NCI-H2196 (cell line): ENCODE data around the gene PSMF1.

ENCODE experiments used
- DNase-seq: peaks from one replicate; lab custom pipeline; 2025; ENCODE audit not compliant: unreplicated experiment; lab: John Stamatoyannopoulos, UW

PSMF1 gene

DNA sequence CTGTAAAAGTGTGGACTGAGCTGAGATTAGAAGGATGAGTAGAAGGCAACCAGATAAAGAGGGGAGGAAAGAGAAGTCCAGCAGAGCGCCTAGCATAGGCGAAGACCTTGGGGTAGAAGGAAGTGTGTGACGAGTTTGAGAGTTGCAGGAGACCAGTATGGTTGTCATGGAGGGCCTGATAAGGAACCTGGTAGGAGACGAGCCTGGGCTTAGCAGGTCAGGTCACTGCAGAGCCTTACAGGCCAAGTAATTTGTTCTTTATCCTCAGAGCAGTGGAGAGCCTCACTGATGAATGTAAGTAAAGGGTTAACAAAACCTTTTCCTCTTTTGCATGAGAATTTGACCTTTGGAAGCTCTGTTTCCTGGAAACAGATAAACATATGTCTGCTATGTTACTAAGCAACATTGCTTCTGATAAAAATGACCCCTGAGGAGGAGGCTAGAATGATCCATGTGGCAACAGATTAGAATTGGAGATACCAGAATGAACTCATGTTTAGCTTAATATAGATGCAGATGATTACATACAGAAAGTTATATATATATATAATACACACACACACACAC, 69.3 kb downstream of the PSMF1 start:
- DNase-seq = no peak

DNA sequence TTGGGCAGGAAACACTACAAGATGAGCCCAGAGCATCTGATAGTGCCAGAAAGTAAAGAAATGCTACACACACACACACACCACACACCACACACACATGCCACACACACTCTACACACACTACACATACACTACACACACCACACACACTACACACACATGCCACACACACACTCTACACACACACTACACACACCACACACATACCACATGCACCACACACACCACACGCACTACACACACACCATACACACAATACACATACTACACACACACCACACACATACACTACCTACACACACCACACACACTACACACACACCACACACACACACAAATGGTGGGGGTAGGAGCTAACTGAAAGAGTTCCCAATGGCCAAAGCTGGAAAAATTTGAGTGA, 69.9 kb downstream of the PSMF1 start:
- no peak for DNase-seq

DNA sequence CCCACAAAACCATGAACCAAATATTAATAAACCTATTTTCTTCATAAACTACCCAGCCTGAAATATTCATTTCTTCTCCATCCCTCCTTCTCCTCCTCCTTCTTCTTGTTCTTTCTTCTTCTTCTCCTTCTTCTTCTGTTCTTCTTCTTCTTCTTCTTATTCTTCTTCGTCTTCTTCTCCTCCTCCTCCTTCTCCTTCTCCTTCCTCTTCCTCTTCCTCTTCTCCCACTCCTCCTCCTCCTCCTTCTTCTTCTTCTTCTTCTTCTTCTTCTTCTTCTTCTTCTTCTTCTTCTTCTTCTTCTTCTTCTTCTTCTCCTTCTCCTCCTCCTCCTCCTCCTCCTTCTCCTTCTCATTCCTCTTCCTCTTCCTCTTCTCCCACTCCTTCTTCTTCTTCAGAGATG, 71.4 kb downstream of the PSMF1 start:
- DNase-seq = no peak

DNA sequence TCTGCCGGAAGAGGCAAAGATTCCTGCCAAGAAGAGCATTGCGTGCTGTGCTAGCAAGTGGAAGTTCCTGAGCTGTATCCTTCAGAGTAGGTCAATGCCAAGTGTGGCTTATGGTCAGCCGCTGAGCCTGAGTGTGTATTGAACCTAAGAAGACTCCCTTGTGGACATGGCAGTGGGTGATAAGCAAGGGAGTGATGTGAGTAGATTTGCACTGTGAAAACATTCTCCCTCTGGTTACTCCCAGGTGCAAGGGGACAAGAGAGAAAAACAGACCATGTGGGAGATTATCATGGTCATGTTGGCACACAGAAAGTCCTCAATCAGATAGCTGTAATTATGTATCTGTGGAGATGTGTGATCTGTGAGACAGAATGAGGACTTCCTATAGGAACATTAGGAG, 72.4 kb downstream of the PSMF1 start:
- no peak for DNase-seq

DNA sequence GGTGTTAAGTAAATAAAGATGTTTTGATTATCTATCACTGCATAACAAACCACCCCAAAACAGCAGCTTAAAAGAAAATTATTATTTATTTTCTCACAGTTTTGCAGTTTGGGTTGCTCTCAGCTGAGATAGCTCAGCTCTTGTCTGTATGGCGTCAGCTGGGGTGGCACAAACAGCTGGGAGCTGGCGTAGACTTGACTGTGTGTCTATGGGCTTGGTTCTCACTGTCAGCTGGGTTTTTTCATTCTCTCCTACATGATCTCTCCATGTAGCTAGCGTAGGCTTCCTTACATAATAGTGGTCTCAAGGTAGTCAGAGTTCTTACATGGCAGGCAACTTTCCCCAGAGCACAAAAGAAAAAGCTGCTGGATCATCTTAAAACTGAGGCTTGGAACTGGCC, 72.9 kb downstream of the PSMF1 start:
- DNase-seq = no peak

DNA sequence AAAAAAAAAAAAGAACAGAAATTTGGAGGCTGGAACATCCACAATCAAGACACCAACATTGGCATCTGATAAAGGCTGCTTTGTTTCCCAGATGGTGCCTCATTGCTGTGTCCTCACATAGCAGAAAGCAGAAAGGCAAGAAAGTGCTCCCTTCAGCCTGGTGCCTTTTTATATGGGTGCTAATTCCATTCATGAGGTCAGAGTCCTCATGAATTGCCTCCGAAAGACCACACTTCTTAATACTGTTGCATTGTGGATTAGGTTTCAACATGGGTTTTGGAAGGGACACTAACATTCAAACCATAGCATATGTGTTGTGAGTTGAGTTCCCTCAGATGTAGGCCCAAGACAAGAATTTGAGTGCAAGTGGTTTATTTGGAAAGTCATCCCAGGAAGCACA, 76.8 kb downstream of the PSMF1 start:
- no peak for DNase-seq

DNA sequence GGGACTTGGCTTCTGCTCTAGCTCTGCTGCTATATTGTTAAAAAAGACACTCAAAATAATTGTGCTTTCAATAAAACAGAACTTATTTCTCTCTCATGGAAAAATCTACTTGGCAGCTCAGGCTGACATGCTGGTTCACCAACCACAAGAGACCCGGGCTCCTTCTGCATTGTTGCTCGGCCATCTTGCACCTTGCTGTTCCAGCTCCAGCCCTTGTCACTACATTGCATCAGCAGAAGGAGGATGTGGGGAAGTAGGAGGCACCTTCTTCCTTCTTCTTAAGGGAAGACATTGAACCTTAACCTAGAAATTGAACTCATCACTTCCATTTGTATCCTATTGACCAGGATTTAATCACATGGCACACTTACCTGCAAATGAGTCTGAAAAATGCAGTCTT, 78.2 kb downstream of the PSMF1 start:
- no peak for DNase-seq

DNA sequence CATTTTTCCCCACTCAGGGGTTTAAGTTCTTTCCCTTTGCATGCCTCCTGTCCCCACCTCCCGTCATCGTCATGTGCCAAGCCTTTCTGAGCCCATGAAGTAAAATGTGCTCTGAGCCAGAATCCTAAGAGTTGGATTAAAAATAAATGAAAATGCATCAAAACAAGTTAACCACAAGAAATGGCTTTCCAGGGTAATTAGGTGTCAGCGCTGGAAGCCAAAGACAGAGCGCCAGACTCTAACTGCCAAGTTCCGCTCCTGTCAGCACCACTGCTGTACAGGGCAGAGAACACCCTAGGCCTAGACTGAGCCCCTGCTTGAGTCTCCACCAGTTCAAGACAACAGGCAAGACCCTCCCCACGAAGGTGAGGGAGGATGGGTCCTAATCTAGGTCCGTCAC, 79.4 kb downstream of the PSMF1 start:
- DNase-seq = no peak

DNA sequence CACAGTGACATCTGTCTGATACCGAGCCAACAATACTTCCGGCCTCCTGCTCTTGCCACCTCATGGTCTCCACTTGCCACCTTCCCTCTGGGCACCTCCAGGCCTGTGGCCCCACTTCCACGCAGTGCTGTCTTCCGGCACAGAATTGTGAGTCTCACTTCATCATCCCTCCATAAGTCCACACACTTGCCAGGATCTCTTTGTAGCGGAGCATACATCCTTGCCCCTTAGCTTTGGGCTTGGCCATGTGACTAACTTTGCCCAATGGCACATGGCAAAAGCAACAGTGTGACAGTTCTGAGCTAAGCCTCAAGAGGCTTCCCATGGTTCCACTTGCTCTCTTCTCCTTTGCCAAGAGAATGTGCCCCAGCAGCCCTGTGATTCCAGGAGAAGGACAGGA, 80.3 kb downstream of the PSMF1 start:
- no peak for DNase-seq

DNA sequence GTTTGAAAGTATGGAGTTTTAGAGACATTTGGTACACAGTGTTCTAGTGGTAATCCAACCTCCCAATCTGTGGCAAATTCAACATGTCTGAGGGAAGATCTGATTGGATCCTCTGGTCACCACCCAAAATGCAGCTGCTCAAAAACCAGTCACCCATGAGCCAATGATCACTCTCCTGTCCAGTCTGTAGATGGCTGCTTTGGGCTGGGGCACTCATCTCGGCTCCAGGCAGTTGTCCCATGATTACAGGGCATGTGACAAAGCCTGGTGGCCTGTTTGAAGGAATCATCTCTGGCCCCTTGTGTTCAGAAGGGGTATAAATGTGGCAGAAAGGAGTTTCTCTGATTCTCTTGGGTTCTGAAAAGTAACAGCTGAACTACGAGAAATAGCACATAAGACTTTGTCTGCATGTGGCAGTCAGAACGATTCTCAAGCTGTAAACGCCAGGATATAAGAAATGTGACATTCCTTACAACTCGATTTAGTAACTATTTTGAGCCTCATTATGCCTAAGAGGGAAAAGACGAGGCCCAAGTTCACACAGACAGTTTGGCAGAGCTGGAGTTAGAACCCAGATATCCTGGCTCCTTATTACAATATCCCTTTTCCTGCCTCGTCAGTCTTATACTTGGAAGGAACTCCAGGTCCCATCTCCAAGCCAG, 80.9 kb downstream of the PSMF1 start:
- no peak for DNase-seq

DNA sequence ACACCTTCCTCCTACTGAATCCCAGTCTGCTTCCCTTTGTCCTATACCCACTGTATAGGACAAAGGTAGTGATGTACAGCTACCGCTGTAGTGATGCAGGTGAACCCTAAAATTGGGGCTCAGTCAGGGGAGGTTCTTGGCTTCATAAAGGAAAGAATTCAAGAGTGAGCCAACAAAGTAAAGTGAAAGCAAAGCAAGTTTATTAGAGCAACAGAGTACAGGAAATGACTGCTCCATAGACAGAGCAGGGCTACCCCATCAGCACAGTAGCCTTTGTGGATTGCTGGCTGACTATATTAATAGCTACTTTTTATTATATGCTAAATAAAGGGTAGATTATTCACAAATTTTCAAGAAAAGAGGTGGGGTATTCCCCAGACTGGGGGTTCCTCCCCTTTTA, 81.6 kb downstream of the PSMF1 start:
- no peak for DNase-seq

DNA sequence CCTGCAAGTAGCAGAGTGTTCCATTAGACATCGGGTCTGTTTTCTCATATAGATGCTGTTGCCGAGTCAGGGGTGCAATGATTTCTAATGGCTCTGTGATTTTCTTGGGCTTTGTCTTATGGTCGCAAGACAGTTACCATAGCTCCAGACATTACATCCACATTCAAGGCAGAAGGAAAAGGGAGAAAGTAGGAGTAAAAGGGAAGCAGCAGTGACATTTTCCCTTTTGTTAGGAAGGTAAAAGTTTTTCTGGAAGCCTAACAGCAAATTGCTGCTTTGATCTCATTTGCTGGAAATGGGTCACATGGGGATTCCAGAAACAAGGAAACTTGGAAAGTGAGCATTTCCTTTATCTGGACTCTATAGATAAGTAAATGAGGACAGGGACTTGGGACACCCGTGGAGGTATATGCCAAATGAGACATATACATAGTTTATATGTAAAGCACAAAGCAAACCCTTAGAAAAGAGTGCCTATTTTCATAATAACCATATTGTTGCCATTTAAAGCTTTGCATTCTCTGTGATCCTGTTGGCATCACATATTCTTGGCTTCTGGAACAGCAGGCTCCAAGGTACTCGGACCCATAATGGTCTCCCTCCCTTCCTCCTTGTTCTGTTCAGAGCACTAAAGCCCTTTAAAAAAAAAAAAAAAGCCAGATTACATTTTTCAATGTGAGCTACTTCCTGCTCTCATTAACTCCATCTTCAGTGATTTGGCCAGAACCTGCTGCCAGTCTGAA, 84.5 kb downstream of the PSMF1 start, which contains the start of gene C20orf202:
TSS of gene C20orf202 (plus strand) at position 693 of the 743 bp plus-strand sequence. CDS start 132 bp downstream, outside the sequence.
- DNase-seq = no peak

DNA sequence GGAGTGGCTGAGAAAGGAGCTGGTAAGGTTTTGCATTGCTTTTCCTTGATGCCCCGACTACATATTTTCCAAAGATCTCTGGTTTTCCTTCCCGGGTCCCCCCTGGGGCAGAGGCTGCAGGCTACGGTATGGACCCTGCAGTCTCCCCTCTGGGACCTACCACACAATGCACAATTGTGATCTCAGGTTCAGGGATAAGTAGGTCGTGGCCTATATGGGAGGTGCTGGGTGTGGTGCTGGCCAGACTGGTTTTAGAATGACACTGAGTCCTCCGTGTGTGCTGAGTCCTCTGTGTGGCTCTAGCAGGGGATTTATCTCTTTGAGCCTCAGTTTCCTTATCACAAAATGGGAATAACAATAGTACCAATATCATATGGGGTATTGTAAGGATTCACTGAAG, 85.2 kb downstream of the PSMF1 start:
- DNase-seq = no peak

DNA sequence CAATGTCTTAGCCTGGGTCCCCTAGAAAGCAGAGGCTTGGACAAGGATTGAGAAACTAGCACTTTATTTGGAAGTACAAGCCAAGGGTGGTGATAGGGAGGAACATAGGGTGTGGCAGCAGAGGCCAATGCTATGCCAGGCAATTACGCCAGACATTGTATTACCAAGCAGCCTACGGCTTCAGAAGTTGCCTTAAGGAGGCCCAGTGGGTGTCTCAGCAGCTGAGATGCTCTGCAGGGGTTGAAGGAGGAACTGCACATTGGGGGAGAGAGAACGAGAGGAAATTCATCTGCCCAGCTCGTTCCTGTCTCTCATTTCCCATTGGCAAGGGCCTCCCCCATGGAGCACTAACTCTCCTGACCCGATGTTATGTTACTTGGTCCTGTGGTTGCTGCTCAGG, 85.7 kb downstream of the PSMF1 start:
- DNase-seq = no peak

DNA sequence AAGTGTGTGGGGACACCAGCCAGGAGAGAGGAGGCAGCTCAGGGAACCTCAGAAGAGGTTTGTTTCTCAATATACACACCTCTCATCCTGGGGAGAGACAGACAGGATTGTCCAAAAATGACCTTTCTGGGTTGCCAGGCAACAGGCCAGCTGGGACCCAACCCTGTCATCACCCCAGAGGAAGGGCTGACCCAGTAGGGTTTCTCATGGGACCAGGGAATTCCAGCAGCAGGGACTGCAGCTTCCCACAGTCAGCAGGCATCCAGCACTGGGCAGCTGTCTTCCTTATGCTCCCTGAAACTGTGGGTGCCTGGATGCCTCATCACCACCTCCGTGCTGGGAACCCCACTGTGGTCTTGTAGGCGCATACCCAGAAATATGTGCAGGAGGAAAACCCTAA, 86.2 kb downstream of the PSMF1 start:
- no peak for DNase-seq

DNA sequence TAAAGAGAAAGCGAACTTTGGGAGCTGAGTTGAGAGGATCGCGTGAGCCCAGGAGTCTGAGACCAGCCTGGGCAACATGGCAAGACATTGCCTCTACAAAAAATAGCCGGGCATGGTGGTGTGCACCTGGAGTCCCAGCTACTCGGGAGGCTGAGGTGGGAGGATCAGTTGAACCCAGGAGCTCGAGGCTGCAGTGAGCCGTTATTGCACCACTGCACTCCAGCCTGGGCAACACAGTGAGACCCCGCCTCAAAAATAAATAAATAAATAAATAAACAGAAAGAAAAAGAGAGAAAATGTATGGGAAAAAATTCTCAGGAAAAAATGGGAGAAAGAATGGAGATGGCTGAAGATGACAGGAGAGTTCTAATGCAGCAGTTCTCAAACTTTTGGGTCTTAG, 87.4 kb downstream of the PSMF1 start:
- DNase-seq = no peak

DNA sequence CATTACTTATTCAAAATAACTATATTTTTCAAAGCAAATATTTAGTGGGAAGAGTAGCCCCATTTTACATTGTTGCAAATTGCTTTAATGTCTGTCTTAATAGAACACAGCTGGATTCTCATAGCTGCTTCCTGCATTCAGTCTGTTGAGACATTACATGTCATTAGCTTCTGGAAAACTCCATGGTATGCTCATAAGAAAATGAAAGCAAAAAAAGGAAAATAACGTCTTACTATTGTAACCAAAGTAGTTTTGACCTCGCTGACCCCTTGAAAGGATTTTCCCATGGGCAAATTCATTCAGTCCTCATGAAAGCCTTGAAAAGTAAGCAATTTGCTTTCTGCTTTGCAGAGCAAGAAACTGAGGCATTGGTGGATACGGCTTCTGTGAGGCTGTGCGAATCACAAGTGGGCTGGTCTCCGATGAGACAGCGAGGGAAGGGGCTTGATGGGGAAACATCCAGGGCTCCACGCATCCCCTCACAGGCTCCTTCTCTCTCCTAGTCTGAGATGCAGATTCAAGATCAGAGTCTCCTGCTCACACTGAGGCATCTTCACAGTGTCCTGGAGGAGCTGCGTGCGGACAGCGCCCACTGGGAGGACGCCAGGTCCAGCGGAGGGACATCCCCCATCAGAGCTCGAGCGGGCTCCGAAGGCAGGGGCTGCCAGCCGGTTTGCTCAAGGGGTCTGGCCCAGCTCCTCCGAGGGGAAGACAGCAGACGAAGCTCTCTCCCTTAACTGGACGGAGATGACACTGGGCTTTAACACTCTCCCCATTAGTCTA, 88.2 kb downstream of the PSMF1 start:
- no peak for DNase-seq

DNA sequence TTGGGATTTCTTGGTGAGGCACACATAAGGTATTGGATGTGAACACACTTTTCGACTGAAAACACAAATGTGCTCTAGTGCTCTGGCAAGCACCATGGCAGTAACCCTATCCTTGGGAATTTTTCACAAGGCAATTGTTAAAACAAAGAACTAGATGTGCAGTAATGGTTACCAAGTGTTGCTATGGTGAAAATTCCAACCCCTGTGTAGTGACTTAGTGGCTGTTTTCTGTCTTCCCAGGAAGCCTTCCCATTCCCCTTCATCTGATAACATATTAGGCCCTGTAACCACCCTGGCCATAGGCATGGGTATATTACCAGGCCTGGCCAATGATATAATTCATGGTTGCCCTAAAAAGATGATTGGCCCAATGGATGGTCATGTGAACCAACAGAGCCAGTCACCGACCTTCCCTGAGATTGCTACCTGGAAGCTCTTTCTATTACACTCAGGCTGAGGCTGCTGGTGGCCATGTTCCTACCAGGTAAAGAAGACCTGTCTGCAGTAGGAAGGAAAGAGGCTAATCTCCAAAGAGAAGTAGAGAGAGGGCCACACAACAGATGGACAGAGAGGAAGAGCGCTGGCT, 89.0 kb downstream of the PSMF1 start:
- no peak for DNase-seq

DNA sequence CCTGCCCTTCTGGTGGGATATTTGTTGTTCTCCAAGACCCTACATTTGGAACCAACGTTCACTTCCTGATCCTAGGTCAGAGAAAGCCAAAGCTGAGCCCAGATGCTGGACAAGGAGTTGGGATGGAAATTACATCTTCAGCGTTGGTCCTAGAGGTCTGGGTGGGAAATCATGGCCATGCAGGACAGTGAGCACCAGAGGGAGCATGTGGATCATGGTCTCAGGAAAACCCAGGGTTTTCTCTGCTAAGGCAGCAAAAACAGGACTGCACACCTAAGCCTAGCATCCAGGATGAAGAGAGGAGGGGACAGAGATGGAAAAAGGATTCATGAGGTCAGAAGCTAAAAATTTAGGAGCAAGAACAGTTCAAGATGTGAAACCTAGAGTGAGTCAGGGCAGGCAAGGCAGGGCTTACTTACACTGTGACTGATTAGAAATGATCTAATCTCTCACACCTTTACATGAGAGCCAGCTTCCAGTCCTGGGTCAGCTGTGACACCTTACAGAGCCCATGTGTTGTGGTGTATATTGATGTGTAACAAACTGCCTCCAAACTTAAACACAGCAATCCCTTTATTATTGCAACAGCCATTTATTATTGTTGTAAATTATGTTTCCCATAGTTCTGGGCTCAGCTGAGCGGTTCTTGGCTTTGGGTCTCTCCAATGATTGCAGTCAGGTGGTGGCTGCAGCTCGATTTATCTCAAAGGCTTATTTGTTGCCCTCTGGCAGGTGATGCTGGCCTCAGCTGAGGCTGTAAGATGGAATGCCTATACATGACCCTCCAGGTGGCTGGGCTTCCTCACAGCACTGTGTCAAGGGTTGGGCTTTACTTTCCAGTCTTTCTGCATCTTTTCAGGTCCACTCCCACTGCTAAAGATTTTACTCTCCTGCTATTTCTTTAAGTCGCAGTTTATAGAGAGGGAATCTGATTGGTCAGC, 91.3 kb downstream of the PSMF1 start:
- DNase-seq = no peak

DNA sequence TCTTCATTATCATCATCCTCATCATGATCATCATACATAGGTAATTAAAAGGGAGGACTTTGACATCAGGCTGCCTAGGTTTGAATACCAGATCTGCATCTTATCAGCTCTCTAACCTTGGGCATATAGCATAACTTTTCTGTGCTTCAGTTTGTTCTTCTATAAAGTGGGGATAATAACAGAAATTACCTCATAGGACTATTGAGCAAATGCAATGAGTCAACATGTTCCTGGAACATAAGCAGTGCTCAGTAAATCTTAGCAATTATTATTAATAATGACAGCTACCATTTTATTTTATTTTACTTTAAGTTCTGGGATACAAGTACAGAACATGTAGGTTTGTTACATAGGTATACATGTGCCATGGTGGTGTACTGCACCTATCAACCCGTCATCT, 92.1 kb downstream of the PSMF1 start:
- DNase-seq = no peak
